Measurements from ENCODE around the gene ODAD2. TPM values are rescaled to one million over a fixed set of nuclear protein-coding genes. Genes with fewer than 3 reads are reported as not detected.
"Not testable (repeated sequence)": the region's sequence is repeated elsewhere in the genome, so short reads cannot be mapped to it uniquely, and the experiment has no call there.

The ODAD2 gene
- total and polyA plus RNA-seq, 2 donors from 2014 or later = 0.28 to 0.44 TPM

GRCh38 chr10:27981744-27982143, 17.1 kb downstream of the ODAD2 start:
- no peak for DNase-seq
- no peaks in the 10 kb centered on the region for H3K4me1 ChIP-seq (ENCODE audit: control insufficient read depth in 2 of 3, insufficient read depth in 2 of 3, low read depth in 1 of 3, low read length in 3 of 3)
- no peaks in the 10 kb centered on the region for H3K36me3 ChIP-seq (ENCODE audit: control insufficient read depth in 2 of 3, insufficient read depth in 3 of 3, low read length in 3 of 3)
- TF ChIP-seq CTCF (IDR thresholded peaks at IDR 0.05; ENCODE audit: borderline replicate concordance, extremely low read depth, insufficient read depth) = no peak
- no peak overlapping the region for H3K9ac ChIP-seq (ENCODE audit: low read length in 3 of 3)
- no peaks in the 10 kb centered on the region for H3K27me3 ChIP-seq (ENCODE audit: control insufficient read depth, insufficient read depth, low read length)
- FAIRE-seq = no peak
- no peaks in the 10 kb centered on the region for H3K9me3 ChIP-seq (ENCODE audit: control insufficient read depth in 2 of 3, insufficient read depth in 1 of 3, low read length in 3 of 3)
- intact Hi-C loops (cut with DNase I) = no loop called here
- no peak overlapping the region for H3K27ac ChIP-seq (ENCODE audit: low read depth in 2 of 2, low read length in 2 of 2)
- no peak overlapping the region for H3K4me3 ChIP-seq (ENCODE audit: low read length in 3 of 3)

GRCh38 chr10:27970795-27971194, 28.1 kb downstream of the ODAD2 start:
- FAIRE-seq; H3K27me3 ChIP-seq (ENCODE audit: control insufficient read depth, insufficient read depth, low read length); H3K4me1 ChIP-seq (ENCODE audit: control insufficient read depth in 2 of 3, insufficient read depth in 2 of 3, low read depth in 1 of 3, low read length in 3 of 3); H3K9me3 ChIP-seq (ENCODE audit: control insufficient read depth in 2 of 3, insufficient read depth in 1 of 3, low read length in 3 of 3); H3K4me3 ChIP-seq (ENCODE audit: low read length in 3 of 3); H3K36me3 ChIP-seq (ENCODE audit: control insufficient read depth in 2 of 3, insufficient read depth in 3 of 3, low read length in 3 of 3); intact Hi-C loops (cut with DNase I); H3K27ac ChIP-seq (ENCODE audit: low read depth in 2 of 2, low read length in 2 of 2); DNase-seq; H3K9ac ChIP-seq (ENCODE audit: low read length in 3 of 3): not testable (repeated sequence)

GRCh38 chr10:27969931-27970330, 28.9 kb downstream of the ODAD2 start:
- DNase-seq; intact Hi-C loops (cut with DNase I); H3K4me3 ChIP-seq (ENCODE audit: low read length in 3 of 3); FAIRE-seq; H3K4me1 ChIP-seq (ENCODE audit: control insufficient read depth in 2 of 3, insufficient read depth in 2 of 3, low read depth in 1 of 3, low read length in 3 of 3); H3K36me3 ChIP-seq (ENCODE audit: control insufficient read depth in 2 of 3, insufficient read depth in 3 of 3, low read length in 3 of 3); H3K9ac ChIP-seq (ENCODE audit: low read length in 3 of 3); H3K27me3 ChIP-seq (ENCODE audit: control insufficient read depth, insufficient read depth, low read length); H3K27ac ChIP-seq (ENCODE audit: low read depth in 2 of 2, low read length in 2 of 2); H3K9me3 ChIP-seq (ENCODE audit: control insufficient read depth in 2 of 3, insufficient read depth in 1 of 3, low read length in 3 of 3): not testable (repeated sequence)

- no peak overlapping the region for H3K27ac ChIP-seq (ENCODE audit: low read depth in 2 of 2, low read length in 2 of 2)
- DNase-seq (no peak), FAIRE-seq (no peak)
- no peak for TF ChIP-seq CTCF (IDR thresholded peaks at IDR 0.05; ENCODE audit: borderline replicate concordance, extremely low read depth, insufficient read depth)
- no peak overlapping the region for H3K9ac ChIP-seq (ENCODE audit: low read length in 3 of 3)
- intact Hi-C loops (cut with DNase I) = no loop called here
- H3K27me3 ChIP-seq (ENCODE audit: control insufficient read depth, insufficient read depth, low read length) = no peaks in the 10 kb centered on the region
- no peaks in the 10 kb centered on the region for H3K4me1 ChIP-seq (ENCODE audit: control insufficient read depth in 2 of 3, insufficient read depth in 2 of 3, low read depth in 1 of 3, low read length in 3 of 3)
- H3K4me3 ChIP-seq (ENCODE audit: low read length in 3 of 3) = no peak overlapping the region
- no peaks in the 10 kb centered on the region for H3K9me3 ChIP-seq (ENCODE audit: control insufficient read depth in 2 of 3, insufficient read depth in 1 of 3, low read length in 3 of 3)
- H3K36me3 ChIP-seq (ENCODE audit: control insufficient read depth in 2 of 3, insufficient read depth in 3 of 3, low read length in 3 of 3) = no peaks in the 10 kb centered on the region
Measured at GRCh38 chr10:27959093-27959715, 39.7 kb downstream of the ODAD2 start.

- FAIRE-seq; intact Hi-C loops (cut with DNase I); H3K27ac ChIP-seq (ENCODE audit: low read depth in 2 of 2, low read length in 2 of 2); DNase-seq; H3K9ac ChIP-seq (ENCODE audit: low read length in 3 of 3); H3K27me3 ChIP-seq (ENCODE audit: control insufficient read depth, insufficient read depth, low read length); H3K4me3 ChIP-seq (ENCODE audit: low read length in 3 of 3); H3K36me3 ChIP-seq (ENCODE audit: control insufficient read depth in 2 of 3, insufficient read depth in 3 of 3, low read length in 3 of 3); H3K9me3 ChIP-seq (ENCODE audit: control insufficient read depth in 2 of 3, insufficient read depth in 1 of 3, low read length in 3 of 3); H3K4me1 ChIP-seq (ENCODE audit: control insufficient read depth in 2 of 3, insufficient read depth in 2 of 3, low read depth in 1 of 3, low read length in 3 of 3): not testable (repeated sequence)
Measured at GRCh38 chr10:27958383-27958782, 40.5 kb downstream of the ODAD2 start.

Data from kidney (tissue), 14 donors.